Uterine smooth muscle cell (primary cell): Measurements from ENCODE around the gene LPAR6. TPM values are rescaled to one million over a fixed set of nuclear protein-coding genes. Genes with fewer than 3 reads are reported as not detected.

Experiments
- total RNA-seq: library from RNA; depleted of rRNA; stranded (reverse); fragments of >200 nt; gene quantifications from 2 replicates; pipeline ENCODE4 v1.2.3, GENCODE V29; 2014

LPAR6 gene
- total RNA-seq = 7.4 and 14.2 TPM in 2 replicates

GRCh38 chr13:48412881-48413351 is at the start of gene LPAR6:
LPAR6 (minus strand) TSS chr13:48413113; CDS start chr13:48412423, 690 bp downstream.

Other genes with a start within 250 kb of the LPAR6 start
- 87.3 and 164 TPM in 2 replicates for gene ITM2B, start 179.9 kb downstream of the LPAR6 start, total RNA-seq
- 27.5 and 29.4 TPM in 2 replicates for gene RB1, start 109.4 kb downstream of the LPAR6 start, total RNA-seq
- gene RCBTB2, start 120.0 kb upstream of the LPAR6 start, total RNA-seq = 8.4 and 8.5 TPM in 2 replicates
- gene CYSLTR2, start 240.8 kb upstream of the LPAR6 start, total RNA-seq = not detected in 2 replicates